Measurements from ENCODE around the gene PCK1. TPM values are rescaled to one million over a fixed set of nuclear protein-coding genes. Genes with fewer than 3 reads are reported as not detected.

Gene PCK1
- total RNA-seq, 1 experiment from 2014 or later: not detected

DNA sequence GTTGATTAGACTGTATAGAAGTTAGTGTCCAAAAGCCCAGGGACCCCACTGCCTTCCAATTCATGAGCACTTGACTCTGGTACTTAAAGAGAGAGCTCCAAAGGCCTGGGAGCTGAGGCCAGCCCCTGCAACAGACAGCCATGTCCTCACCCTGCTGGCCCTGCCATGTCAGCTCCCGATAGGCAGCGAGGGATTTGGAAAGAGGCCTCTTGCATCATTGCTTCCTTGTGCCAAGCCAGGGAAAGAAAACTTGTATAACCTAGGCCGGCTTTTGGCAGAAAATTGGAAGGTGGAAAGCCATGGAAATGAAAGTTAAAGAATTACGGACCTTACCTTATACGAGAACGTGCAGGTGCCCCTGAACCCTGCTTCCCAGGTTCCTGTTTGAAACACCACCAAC is 8.4 kb upstream of the PCK1 start:
- Histone ChIP-seq H3K27ac (ENCODE audit: insufficient read length, low read depth, low read length) (no peak overlapping the region), H3K27me3 (ENCODE audit: insufficient read depth, low read length) (no peaks in the 10 kb centered on the region), H4K8ac (replicated peaks; ENCODE audit: insufficient read length, low read depth, low read length) (no peak overlapping the region), H3K79me2 (ENCODE audit: insufficient read depth, low read length) (no peaks in the 10 kb centered on the region), H3K23ac (ENCODE audit: insufficient read length, low read depth, low read length) (no peak overlapping the region), H2BK12ac (ENCODE audit: insufficient read length, low read depth, low read length) (no peak overlapping the region), H3K79me1 (ENCODE audit: insufficient read depth, low read depth, low read length, poor library complexity, severe bottlenecking) (no peaks in the 10 kb centered on the region), H4K5ac (ENCODE audit: insufficient read length, low read depth, low read length) (no peak overlapping the region), H4K91ac (ENCODE audit: insufficient read length, low read depth, low read length) (no peak overlapping the region), H3K56ac (ENCODE audit: insufficient read length, low read depth, low read length) (no peak overlapping the region), H4K20me1 (ENCODE audit: control insufficient read depth, insufficient read depth, insufficient read length) (no peaks in the 10 kb centered on the region), H2AFZ (ENCODE audit: low read length) (no peak overlapping the region), H2BK20ac (ENCODE audit: low read depth, low read length, poor library complexity, severe bottlenecking) (no peak overlapping the region), H3K9me3 (ENCODE audit: control insufficient read depth, low read depth, low read length) (no peaks in the 10 kb centered on the region), H3K4me1 (ENCODE audit: insufficient read depth, low read length) (no peaks in the 10 kb centered on the region), H3K18ac (ENCODE audit: insufficient read length, low read depth, low read length) (no peak overlapping the region), H2BK120ac (ENCODE audit: low read depth, low read length, poor library complexity, severe bottlenecking) (no peak overlapping the region), H3T11ph (ENCODE audit: low read length) (no peak overlapping the region), H3K4me2 (ENCODE audit: insufficient read depth, insufficient read length, low read length) (no peak overlapping the region), H2BK15ac (ENCODE audit: low read depth, low read length) (no peak overlapping the region), H3K14ac (ENCODE audit: insufficient read depth, low read length) (no peak overlapping the region), H3K9ac (ENCODE audit: extremely low read depth, insufficient read length, low read length) (no peak overlapping the region), H3K4ac (ENCODE audit: low read depth, low read length) (no peak overlapping the region), H2BK5ac (ENCODE audit: insufficient read length, low read length) (no peak overlapping the region), H3K23me2 (ENCODE audit: insufficient read length, low read depth, low read length, poor library complexity, severe bottlenecking) (no peaks in the 10 kb centered on the region), H2AK5ac (ENCODE audit: insufficient read length, low read length) (no peak overlapping the region)
- no peak for DNase-seq
- no peak overlapping the region for H3K4me3 Mint-ChIP-seq
- peaks cover 7 to 8% of the 10 kb centered on the region in 2 experiments for H3K4me1 Mint-ChIP-seq
- TF ChIP-seq, protein P1, sequence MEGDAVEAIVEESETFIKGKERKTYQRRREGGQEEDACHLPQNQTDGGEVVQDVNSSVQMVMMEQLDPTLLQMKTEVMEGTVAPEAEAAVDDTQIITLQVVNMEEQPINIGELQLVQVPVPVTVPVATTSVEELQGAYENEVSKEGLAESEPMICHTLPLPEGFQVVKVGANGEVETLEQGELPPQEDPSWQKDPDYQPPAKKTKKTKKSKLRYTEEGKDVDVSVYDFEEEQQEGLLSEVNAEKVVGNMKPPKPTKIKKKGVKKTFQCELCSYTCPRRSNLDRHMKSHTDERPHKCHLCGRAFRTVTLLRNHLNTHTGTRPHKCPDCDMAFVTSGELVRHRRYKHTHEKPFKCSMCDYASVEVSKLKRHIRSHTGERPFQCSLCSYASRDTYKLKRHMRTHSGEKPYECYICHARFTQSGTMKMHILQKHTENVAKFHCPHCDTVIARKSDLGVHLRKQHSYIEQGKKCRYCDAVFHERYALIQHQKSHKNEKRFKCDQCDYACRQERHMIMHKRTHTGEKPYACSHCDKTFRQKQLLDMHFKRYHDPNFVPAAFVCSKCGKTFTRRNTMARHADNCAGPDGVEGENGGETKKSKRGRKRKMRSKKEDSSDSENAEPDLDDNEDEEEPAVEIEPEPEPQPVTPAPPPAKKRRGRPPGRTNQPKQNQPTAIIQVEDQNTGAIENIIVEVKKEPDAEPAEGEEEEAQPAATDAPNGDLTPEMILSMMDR (conservative IDR thresholded peaks at IDR 0.05): no peak
- H3K27me3 Mint-ChIP-seq (ENCODE audit: low read depth): peaks cover 10% of the 10 kb centered on the region
- no peaks in the 10 kb centered on the region; a peak in 1 of 7 replicates for H3K36me3 Mint-ChIP-seq (ENCODE audit: insufficient read depth in 1 of 3, low read depth in 3 of 3)
- no CpG with 5 or more reads among the region's 6 CpGs for WGBS (ENCODE audit: extremely low coverage, insufficient read length, low lambda C conversion rate)
- no peaks in the 10 kb centered on the region; a peak in 1 of 5 replicates for H3K9me3 Mint-ChIP-seq
- no peak overlapping the region for H3K27ac Mint-ChIP-seq

Measured in H9 (cell line).